ENCODE measurements around the gene ARHGEF18. TPM values are rescaled to one million over a fixed set of nuclear protein-coding genes. Genes with fewer than 3 reads are reported as not detected.
"Not testable (repeated sequence)": the region's sequence is repeated elsewhere in the genome, so short reads cannot be mapped to it uniquely, and the experiment has no call there.

The ARHGEF18 gene
- total RNA-seq, 2 donors from 2014 or later: 47.8 to 58.6 TPM

DNA sequence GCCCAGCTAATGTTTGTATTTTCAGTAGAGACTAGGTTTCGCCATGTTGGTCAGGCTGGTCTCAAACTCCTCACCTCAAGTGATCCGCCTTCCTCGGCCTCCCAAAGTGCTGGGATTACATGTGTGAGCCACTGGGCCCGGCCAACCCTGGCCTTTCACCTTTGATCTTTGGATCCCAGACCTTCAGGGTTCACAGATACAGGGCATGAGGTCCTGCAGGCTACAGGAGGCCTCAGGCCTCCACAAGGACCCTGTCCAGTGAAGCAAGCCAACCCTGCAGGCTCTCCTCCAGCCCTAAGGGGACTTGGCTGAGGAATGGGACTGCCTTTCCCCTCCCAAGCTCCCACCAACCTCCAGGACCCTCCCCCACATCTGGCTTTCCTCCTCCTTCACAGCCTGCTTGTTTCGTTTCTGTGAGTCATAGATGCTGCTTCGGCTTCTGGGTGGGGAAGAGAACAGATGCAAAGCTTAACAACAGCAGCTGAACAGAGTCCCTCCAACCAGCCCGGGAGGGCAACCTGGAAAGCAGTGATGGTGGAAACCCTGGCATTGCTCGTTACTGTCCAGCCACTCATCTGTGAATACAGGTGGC lies 11.8 kb downstream of the ARHGEF18 start:
- H3K27me3 Mint-ChIP-seq: no peaks in the 10 kb centered on the region
- peaks cover 6% of the 10 kb centered on the region for H3K9me3 Mint-ChIP-seq
- H3K27ac Mint-ChIP-seq: no peak overlapping the region
- peaks cover 41% of the 10 kb centered on the region for H3K36me3 Mint-ChIP-seq (ENCODE audit: low read depth)
- ATAC-seq (replicated peaks): peak; percentile 49
- H3K4me3 Mint-ChIP-seq: no peak overlapping the region
- H3K4me1 Mint-ChIP-seq: peaks cover 28% of the 10 kb centered on the region

DNA sequence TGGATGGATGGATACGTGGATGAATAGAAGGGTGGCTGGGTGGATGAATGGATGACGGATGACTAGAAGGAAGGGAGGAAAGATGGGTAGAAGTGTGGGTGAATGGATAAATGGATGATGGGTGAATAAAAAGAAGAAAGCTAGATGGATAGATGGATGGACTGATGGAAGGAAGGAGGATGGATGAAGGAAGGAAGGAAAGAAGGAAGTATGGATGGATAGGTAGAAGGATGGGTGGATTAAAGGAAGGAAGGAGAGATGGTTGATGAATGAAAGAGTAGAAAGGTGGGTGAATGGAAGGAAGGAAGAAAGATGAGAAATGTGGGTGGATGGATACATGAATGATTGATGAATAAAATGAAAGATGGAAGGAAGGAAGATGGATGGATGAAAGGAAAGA lies 14.5 kb downstream of the ARHGEF18 start:
- Mint-ChIP-seq H3K36me3 (ENCODE audit: low read depth) (peaks cover 44% of the 10 kb centered on the region), H3K27me3 (no peaks in the 10 kb centered on the region), H3K27ac (peak overlapping the region; percentile 72)

DNA sequence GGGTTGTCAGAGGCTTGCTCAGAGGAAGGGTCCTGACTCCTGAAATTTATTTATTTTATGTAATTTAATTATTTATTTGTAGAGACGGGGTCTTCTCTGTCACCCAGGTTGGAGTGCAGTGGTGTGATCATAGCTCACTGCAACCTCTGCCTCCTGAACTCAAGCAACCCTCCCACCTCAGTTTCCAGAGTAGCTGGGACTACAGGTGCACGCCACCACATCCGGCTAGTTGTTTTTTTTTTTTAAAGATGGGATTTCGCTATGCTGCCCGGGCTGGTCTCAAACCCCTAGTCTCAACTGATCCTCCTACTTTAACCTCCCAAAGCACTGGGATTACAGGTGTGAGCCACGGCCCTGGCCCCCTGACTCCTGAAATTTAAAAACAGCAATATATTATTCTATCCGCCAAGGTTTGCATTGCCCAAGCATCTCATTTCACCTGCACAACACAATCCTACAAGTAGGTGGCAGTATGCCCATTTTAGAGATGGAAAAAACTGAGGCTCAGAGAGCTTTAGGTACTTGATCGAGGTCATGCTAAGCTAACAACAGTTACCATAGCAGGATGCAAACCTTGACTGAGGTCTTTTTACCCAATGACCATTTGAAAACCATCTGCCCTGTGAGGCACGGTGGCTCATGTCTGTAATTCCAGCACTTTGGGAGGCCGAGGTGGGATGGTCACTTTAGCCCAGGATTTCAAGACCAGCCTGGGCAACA lies 18.1 kb downstream of the ARHGEF18 start:
- peaks cover 15% of the 10 kb centered on the region for H3K4me1 Mint-ChIP-seq
- no peaks in the 10 kb centered on the region for H3K27me3 Mint-ChIP-seq
- H3K4me3 Mint-ChIP-seq: peak overlapping the region; percentile 7
- no peaks in the 10 kb centered on the region for H3K9me3 Mint-ChIP-seq
- H3K36me3 Mint-ChIP-seq (ENCODE audit: low read depth): peaks cover 74% of the 10 kb centered on the region
- H3K27ac Mint-ChIP-seq: peak overlapping the region; percentile 73
- peak; percentile 84 for ATAC-seq (replicated peaks)

More for the DNA sequence above, 14.5 kb downstream of the ARHGEF18 start:
- peaks cover 2% of the 10 kb centered on the region for H3K9me3 Mint-ChIP-seq
- no peak overlapping the region for H3K4me3 Mint-ChIP-seq
- H3K4me1 Mint-ChIP-seq: peaks cover 18% of the 10 kb centered on the region
- no peak for ATAC-seq (replicated peaks)

DNA sequence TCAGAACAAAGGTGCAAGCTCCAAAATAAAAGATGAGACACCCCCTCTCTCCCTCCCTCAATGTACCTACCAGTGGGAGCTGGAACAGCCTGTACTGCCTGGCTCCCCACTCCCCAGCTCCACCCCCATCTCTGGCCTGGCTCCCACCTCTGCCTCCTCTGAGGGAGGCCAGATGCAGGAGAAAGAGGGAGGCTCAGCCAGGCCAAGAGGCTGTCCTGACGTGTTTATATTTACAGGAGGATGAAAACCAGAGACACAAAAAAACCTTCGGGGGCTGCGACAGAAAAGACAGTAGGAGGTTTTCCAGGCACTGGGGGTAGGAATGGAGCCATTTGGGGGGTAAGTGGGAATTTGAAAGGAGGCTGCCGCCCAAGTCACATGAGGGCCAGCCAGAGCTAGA lies 19.7 kb downstream of the ARHGEF18 start:
- Mint-ChIP-seq H3K4me3 (no peak overlapping the region), H3K4me1 (peaks cover 8% of the 10 kb centered on the region), H3K9me3 (no peaks in the 10 kb centered on the region), H3K27me3 (no peaks in the 10 kb centered on the region), H3K27ac (peak overlapping the region; percentile 86), H3K36me3 (ENCODE audit: low read depth) (peaks cover 81% of the 10 kb centered on the region)
- ATAC-seq (replicated peaks): no peak

DNA sequence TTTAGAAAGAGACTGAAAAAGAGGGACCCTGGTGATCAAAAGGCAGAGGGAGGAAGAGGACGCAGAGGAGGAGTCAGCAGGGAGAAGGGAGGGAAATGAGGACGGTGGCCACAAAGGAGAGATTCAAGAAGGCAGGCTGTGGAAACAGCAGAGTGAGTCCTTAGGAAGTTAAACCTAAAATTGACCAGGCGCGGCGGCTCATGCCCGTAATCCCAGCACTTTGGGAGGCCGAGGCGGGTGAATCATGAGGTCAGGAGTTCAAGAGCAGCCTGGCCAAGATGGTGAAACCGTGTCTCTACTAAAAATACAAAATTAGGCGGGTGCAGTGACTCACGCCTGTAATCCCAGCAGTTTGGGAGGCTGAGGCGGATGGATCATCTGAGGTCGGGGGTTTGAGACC lies 20.1 kb downstream of the ARHGEF18 start:
- H3K9me3 Mint-ChIP-seq; ATAC-seq (replicated peaks); H3K4me3 Mint-ChIP-seq; H3K27me3 Mint-ChIP-seq; H3K4me1 Mint-ChIP-seq: not testable (repeated sequence)
- Mint-ChIP-seq H3K36me3 (ENCODE audit: low read depth) (peaks cover 81% of the 10 kb centered on the region), H3K27ac (peak overlapping the region; percentile 86)

DNA sequence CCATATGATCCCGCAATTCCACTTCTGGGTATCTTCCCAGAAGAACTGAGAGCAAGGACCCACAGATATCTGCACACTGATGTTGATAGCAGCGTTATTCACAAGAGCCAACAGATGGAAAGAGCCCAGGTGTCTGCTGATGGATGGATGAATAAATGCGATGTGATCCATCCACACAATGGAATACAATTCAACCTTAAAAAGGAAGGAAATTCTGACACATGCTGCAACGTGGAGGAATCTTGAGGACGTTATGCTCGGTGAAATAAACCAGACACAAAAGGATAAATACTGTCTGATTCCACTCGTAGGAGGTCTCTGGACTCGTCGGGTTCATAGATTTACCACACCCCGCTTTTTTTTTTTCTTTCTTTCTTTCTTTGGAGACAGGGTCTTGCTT lies 21.8 kb downstream of the ARHGEF18 start:
- Mint-ChIP-seq H3K27me3 (no peaks in the 10 kb centered on the region), H3K27ac (no peak overlapping the region), H3K36me3 (ENCODE audit: low read depth) (peaks cover 83% of the 10 kb centered on the region), H3K9me3 (no peaks in the 10 kb centered on the region), H3K4me3 (no peak overlapping the region), H3K4me1 (no peaks in the 10 kb centered on the region)
- ATAC-seq (replicated peaks): no peak

DNA sequence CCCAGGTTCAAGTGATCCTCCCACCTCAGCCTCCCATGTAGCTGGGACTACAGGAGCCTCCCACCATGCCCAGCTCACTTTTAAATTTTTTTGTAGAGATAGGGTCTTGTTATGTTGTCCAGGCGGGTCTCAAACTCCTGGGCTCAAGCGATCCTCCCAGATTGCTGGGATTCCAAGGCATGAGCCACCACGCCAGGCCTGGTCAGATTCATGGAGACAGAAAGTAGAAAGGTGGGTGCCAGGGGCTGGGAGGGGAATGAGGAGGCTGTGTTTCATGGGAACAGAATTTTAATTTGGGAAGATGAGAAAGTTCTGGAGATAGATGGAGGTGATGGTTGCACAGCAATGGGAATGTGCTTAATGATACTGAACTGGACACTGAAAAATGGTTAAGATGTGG lies 22.3 kb downstream of the ARHGEF18 start:
- Mint-ChIP-seq H3K9me3 (no peaks in the 10 kb centered on the region), H3K27me3 (no peaks in the 10 kb centered on the region), H3K4me3 (no peak overlapping the region), H3K27ac (no peak overlapping the region), H3K4me1 (no peaks in the 10 kb centered on the region), H3K36me3 (ENCODE audit: low read depth) (peaks cover 83% of the 10 kb centered on the region)
- ATAC-seq (replicated peaks): no peak

DNA sequence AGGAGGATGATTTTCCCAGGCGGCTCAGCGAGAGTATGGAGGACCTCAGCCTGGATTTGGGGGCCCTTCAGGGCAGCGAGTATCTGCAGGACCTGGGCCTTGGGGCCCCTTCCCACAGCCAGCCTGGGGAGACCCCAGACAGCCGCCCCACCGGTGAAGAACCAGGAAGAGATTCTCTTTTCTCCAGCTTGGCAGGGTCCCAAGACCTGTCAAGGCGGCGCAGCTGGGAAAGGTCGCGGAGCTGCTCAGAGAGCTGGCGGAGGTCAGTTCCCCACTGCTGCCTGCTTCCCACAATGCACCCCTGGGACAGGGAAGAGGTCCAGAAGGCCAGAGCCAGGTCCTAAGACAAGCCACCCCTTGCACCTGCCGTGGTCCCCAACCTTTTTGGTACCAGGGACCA lies 24.1 kb downstream of the ARHGEF18 start:
- Mint-ChIP-seq H3K4me1 (no peaks in the 10 kb centered on the region), H3K27me3 (no peaks in the 10 kb centered on the region), H3K36me3 (ENCODE audit: low read depth) (peaks cover 87% of the 10 kb centered on the region), H3K9me3 (no peaks in the 10 kb centered on the region), H3K4me3 (no peak overlapping the region), H3K27ac (no peak overlapping the region)
- no peak for ATAC-seq (replicated peaks)

DNA sequence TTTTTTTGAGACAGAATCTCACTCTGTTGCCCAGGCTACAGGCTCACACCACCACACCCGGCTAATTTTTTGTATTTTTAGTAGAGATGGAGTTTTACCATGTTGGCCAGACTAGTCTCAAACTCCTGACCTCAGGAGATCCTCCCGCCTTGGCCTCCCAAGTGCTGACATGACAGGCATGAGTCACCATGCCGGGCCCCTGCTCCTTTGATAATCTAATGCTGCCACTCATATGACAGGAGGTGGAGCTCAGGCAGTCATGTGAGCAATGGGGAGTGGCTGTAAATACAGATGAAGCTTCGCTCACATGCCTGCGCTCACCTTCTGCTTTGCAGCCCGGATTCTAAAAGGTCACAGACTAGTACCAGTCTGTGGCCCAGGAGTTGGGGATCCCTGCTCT lies 25.1 kb downstream of the ARHGEF18 start:
- peak; percentile 46 for ATAC-seq (replicated peaks)

DNA sequence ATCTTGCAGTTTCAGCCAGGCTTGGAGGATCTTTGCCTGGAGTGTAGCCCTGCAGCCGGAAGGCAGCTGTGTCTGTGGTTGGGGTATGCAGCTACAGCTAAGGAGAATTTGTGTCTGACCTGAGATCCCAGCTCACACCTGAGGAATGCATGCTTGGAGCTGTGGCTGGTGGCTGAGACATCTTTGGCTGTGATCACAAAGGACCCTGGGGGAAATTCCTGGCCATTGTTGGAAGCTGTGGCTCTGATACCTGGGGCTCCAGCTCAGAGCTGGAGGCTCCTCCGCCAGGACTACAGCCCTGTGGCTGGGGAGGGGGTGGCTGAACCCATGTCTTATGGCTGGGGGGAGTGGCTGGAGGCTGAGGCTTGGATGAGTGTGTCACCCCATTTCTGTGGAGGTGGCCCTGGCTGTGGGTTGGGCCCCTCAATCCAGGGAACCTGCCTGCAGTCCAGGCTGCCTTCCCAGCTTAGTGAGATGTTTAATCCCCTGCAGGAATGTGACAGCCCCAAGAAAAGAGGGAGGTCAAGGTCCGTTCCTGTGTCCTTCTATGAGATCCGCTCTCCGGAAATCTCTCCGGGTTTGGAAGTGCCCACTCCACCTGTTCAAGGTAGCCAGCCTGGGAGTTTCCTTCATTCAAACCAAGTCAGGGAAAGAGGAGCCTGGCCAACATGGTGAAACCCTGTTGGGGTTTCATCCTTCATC lies 27.6 kb downstream of the ARHGEF18 start:
- Mint-ChIP-seq H3K4me1 (peaks cover 7% of the 10 kb centered on the region), H3K36me3 (ENCODE audit: low read depth) (peaks cover 84% of the 10 kb centered on the region), H3K27ac (peak overlapping the region; percentile 56), H3K4me3 (no peak overlapping the region), H3K27me3 (no peaks in the 10 kb centered on the region), H3K9me3 (no peaks in the 10 kb centered on the region)
- ATAC-seq (replicated peaks): no peak

More for the DNA sequence above, 25.1 kb downstream of the ARHGEF18 start:
- Mint-ChIP-seq H3K27me3 (no peaks in the 10 kb centered on the region), H3K36me3 (ENCODE audit: low read depth) (peaks cover 87% of the 10 kb centered on the region), H3K27ac (no peak overlapping the region), H3K4me1 (no peaks in the 10 kb centered on the region), H3K9me3 (no peaks in the 10 kb centered on the region), H3K4me3 (no peak overlapping the region)

DNA sequence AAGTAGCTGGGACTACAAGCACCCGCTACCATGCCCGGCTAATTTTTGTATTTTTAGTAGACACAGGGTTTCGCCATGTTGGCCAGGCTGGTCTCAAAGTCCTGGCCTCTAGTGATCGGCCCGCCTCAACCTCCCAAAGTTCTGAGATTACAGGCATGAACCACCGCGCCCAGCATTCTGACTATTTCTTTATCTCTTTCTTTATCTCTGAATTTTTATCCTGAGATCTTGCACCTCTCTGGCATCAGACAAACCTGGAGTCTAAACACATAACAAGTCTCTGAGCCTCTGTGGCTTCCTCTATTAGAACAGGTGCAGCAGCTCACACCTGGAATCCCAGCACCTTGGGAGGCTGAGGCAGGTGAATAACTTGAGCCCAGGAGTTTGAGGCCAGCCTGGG lies 28.5 kb downstream of the ARHGEF18 start:
- Mint-ChIP-seq H3K9me3 (no peaks in the 10 kb centered on the region), H3K4me1 (peaks cover 7% of the 10 kb centered on the region), H3K27ac (no peak overlapping the region), H3K4me3 (no peak overlapping the region), H3K27me3 (no peaks in the 10 kb centered on the region), H3K36me3 (ENCODE audit: low read depth) (peaks cover 75% of the 10 kb centered on the region)
- no peak for ATAC-seq (replicated peaks)

DNA sequence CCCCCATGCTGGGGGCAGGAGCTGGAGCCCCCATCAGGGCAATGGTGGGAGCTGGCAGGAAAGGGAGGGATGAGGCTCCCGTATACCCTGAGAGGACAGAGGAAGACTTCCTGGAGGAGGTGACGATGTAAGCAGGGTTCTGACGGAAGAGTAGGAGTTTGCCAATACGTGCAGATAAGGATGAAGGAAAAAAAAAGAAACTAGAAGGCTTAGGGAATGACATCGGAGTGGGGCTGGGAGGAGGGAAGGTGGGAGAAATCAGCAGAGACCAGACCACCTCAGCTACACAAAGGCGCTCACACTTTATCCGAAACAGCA lies 32.3 kb downstream of the ARHGEF18 start:
- no peak overlapping the region for H3K4me3 Mint-ChIP-seq
- peaks cover 13% of the 10 kb centered on the region for H3K4me1 Mint-ChIP-seq
- H3K9me3 Mint-ChIP-seq: no peaks in the 10 kb centered on the region
- peaks cover 65% of the 10 kb centered on the region for H3K36me3 Mint-ChIP-seq (ENCODE audit: low read depth)
- H3K27me3 Mint-ChIP-seq: no peaks in the 10 kb centered on the region
- peak overlapping the region; percentile 92 for H3K27ac Mint-ChIP-seq
- ATAC-seq (replicated peaks): no peak

DNA sequence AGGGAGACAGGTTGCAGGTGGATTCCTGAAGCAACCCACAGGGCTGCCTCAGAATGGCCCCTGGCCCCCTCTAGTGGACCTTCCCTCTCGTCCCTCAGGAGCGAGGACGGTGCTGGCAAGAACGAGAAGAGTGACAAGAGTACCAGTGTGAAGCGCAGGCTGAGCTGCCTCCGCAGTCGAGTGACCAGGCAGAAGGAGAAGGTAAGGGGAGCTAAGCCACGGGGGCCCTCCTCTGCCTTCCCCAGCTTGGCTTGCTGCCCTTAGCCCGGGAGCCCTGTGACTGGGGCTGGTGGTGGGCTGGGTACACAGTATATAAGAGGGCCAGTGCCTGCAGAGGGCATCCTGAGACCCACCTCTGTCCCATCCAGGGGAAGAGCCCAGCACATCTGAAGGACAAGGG lies 34.0 kb downstream of the ARHGEF18 start:
- no peaks in the 10 kb centered on the region for H3K27me3 Mint-ChIP-seq
- no peak overlapping the region for H3K4me3 Mint-ChIP-seq
- H3K27ac Mint-ChIP-seq: no peak overlapping the region
- H3K9me3 Mint-ChIP-seq: no peaks in the 10 kb centered on the region
- ATAC-seq (replicated peaks): no peak
- H3K4me1 Mint-ChIP-seq: peaks cover 19% of the 10 kb centered on the region
- peaks cover 64% of the 10 kb centered on the region for H3K36me3 Mint-ChIP-seq (ENCODE audit: low read depth)

DNA sequence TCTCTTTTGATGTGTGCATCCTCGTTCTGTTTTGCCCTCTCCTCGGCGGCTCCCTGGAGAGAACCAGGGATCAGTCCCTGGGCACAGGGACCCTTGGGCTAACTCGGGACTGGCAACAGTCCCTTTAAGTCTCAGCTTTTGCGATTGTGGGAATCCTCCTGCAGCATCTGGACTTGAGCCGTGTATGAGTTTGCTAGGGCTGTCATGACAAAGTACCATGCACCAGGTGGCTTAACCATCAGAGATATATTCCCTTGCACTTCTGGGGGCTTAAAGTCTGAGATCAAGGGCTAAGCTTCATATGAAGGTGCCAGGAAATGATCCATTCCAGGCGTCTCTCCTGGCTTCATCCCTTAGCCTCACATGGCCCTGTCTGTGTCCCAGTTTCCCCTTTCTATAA lies 34.5 kb downstream of the ARHGEF18 start:
- H3K27ac Mint-ChIP-seq: peak overlapping the region; percentile 52
- no peak for ATAC-seq (replicated peaks)
- no peak overlapping the region for H3K4me3 Mint-ChIP-seq
- no peaks in the 10 kb centered on the region for H3K27me3 Mint-ChIP-seq
- H3K9me3 Mint-ChIP-seq: no peaks in the 10 kb centered on the region
- peaks cover 61% of the 10 kb centered on the region for H3K36me3 Mint-ChIP-seq (ENCODE audit: low read depth)
- H3K4me1 Mint-ChIP-seq: peaks cover 19% of the 10 kb centered on the region

DNA sequence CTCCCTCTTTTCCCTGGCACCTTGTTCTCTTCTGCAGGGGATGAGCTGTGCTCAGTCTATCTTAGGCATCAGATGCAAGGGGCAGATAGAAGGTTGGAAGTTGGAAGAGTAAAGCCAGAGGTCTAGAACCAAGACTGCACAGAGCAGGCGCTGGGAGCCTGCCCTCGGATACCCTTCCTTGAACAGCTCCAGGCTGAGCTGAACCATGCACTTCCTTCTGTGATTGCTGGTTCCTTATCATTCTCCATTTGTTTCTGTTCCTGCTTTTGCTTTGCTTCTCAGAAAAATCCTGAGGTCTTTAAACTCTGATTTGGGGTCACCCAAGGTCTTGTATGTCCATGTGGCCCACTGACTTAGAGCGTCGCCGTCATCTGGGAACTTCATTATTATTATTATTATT lies 36.3 kb downstream of the ARHGEF18 start:
- ATAC-seq (replicated peaks): no peak
- H3K27ac Mint-ChIP-seq: peak overlapping the region; percentile 62

More for the DNA sequence above, 36.3 kb downstream of the ARHGEF18 start:
- Mint-ChIP-seq H3K4me1 (peaks cover 19% of the 10 kb centered on the region), H3K36me3 (ENCODE audit: low read depth) (peaks cover 64% of the 10 kb centered on the region), H3K4me3 (no peak overlapping the region), H3K27me3 (no peaks in the 10 kb centered on the region), H3K9me3 (no peaks in the 10 kb centered on the region)
